SK-N-SH (cell line): ENCODE data around the gene CCRL2. TPM values are rescaled to one million over a fixed set of nuclear protein-coding genes. Genes with fewer than 3 reads are reported as not detected.

Experiments used
- CTCF ChIA-PET: fragments of 300-600, 350-600 bp; formaldehyde crosslinking; extraction: SDS; loops from one replicate; lab custom pipeline; 2021; lab: Yijun Ruan, JAX
- POLR2A ChIA-PET: fragments of 350-600 bp; sonication (Branson Sonifier 250); formaldehyde crosslinking; extraction: SDS; loops from one replicate; lab custom pipeline; 2020; ENCODE audit warnings: antibody characterized with exemption, inconsistent platforms; lab: Yijun Ruan, JAX
- DNase-seq: peaks from one replicate; pipeline ENCODE4 v3.0.0; 2012
- H2AFZ ChIP-seq: fragments of 200-600 bp; sonication (generic); 2 replicates; pipeline ENCODE4 v1.8.1; 2016; ENCODE audit warnings: antibody characterized with exemption, mild to moderate bottlenecking, low read depth
- H3F3A ChIP-seq: fragments of 200-600 bp; sonication (generic); replicated peaks from 2 replicates; pipeline ENCODE3; 2016; ENCODE audit warnings: antibody characterized with exemption, mild to moderate bottlenecking; ENCODE audit not compliant: insufficient read depth
- H3K27ac ChIP-seq, 2 experiments: fragments of 200-500 bp in 1 of 2; fragments of 200-600 bp in 1 of 2; sonication (Bioruptor generic) in 1 of 2; sonication (generic), shearing (Covaris generic) in 1 of 2; 2 replicates each; pipeline versions ENCODE4 v1.5.1 to v1.6.1; 2014 to 2016; ENCODE audit warnings: low read depth in 2 of 2, inconsistent platforms in 1 of 2, low read length in 1 of 2, mild to moderate bottlenecking in 1 of 2, mixed read lengths in 1 of 2
- H3K27me3 ChIP-seq: fragments of 200-600 bp; sonication (generic), shearing (Covaris generic); 2 replicates; pipeline ENCODE4 v1.6.1; 2016; ENCODE audit warnings: mixed run types; ENCODE audit not compliant: insufficient read depth
- H3K36me3 ChIP-seq, 2 experiments: fragments of 200-500 bp in 1 of 2; fragments of 200-600 bp in 1 of 2; sonication (Bioruptor generic) in 1 of 2; sonication (generic) in 1 of 2; replicated peaks in 1 of 2; 2 replicates each; pipeline versions ENCODE3 to v1.5.1; 2014 to 2016; ENCODE audit warnings: low read length in 1 of 2, mild to moderate bottlenecking in 1 of 2; ENCODE audit not compliant: insufficient read depth in 2 of 2, control insufficient read depth in 1 of 2
- H3K4me1 ChIP-seq, 2 experiments: fragments of 200-500 bp in 1 of 2; fragments of 200-600 bp in 1 of 2; sonication (Bioruptor generic) in 1 of 2; sonication (generic), shearing (Covaris generic) in 1 of 2; 2 replicates each; pipeline versions ENCODE4 v1.5.1 to v1.6.1; 2014 to 2016; ENCODE audit warnings: low read depth in 1 of 2, low read length in 1 of 2, mixed run types in 1 of 2; ENCODE audit not compliant: insufficient read depth in 2 of 2, control insufficient read depth in 1 of 2
- H3K4me2 ChIP-seq: fragments of 200-600 bp; sonication (generic), shearing (Covaris generic); 2 replicates; pipeline ENCODE4 v1.6.1; 2017; ENCODE audit warnings: mixed run types
- H3K4me3 ChIP-seq, 2 experiments: fragments of 200-500 bp in 1 of 2; fragments of 200-600 bp in 1 of 2; sonication (Bioruptor generic) in 1 of 2; sonication (generic), shearing (Covaris generic) in 1 of 2; 2 replicates each; pipeline versions ENCODE4 v1.5.1 to v1.8.1; 2014 to 2016; ENCODE audit warnings: low read depth in 2 of 2, inconsistent platforms in 1 of 2, low read length in 1 of 2, mild to moderate bottlenecking in 1 of 2, mixed read lengths in 1 of 2, moderate library complexity in 1 of 2
- H3K79me2 ChIP-seq: fragments of 200-600 bp; sonication (generic); 2 replicates; pipeline ENCODE4 v1.8.1; 2017; ENCODE audit warnings: mild to moderate bottlenecking; ENCODE audit not compliant: insufficient read depth
- H3K9ac ChIP-seq: fragments of 200-600 bp; sonication (generic); 2 replicates; pipeline ENCODE4 v1.6.1; 2017; ENCODE audit warnings: mixed run types
- H3K9me2 ChIP-seq: fragments of 200-600 bp; sonication (generic); 2 replicates; pipeline ENCODE4 v1.6.1; 2017; ENCODE audit warnings: mixed run types
- H3K9me3 ChIP-seq: fragments of 200-600 bp; sonication (generic); 2 replicates; pipeline ENCODE4 v1.6.1; 2017; ENCODE audit warnings: mixed run types, mild to moderate bottlenecking, moderate library complexity
- H4K20me1 ChIP-seq: fragments of 200-600 bp; sonication (generic); 2 replicates; pipeline ENCODE4 v1.6.1; 2017; ENCODE audit warnings: mild to moderate bottlenecking, mixed run types; ENCODE audit not compliant: insufficient read depth
- CHD2 ChIP-seq: fragments of 150-350 bp; IDR thresholded peaks from 2 replicates; pipeline ENCODE4 v1.6.1; 2018; ENCODE audit warnings: low read length; ENCODE audit not compliant: partially characterized antibody
- CTCF ChIP-seq: fragments of 200-600 bp; sonication (generic); IDR thresholded peaks from 2 replicates; pipeline ENCODE4 v1.6.1; 2017; ENCODE audit warnings: antibody characterized with exemption, mild to moderate bottlenecking, moderate library complexity
- EP300 ChIP-seq, 2 experiments: IDR thresholded peaks; 2 replicates each; pipeline versions ENCODE4 v1.4.0 to v1.6.1; 2012; ENCODE audit warnings: borderline replicate concordance in 1 of 2, low read depth in 1 of 2, low read length in 1 of 2
- EZH2phosphoT487 ChIP-seq: fragments of 200-600 bp; sonication (generic); IDR thresholded peaks from 2 replicates; pipeline ENCODE4 v1.6.1; 2017; ENCODE audit warnings: low read depth, mixed run types, mild to moderate bottlenecking, antibody characterized with exemption, moderate library complexity, borderline replicate concordance
- FOSL2 ChIP-seq: IDR thresholded peaks from 2 replicates; pipeline ENCODE4 v1.4.0; 2012; ENCODE audit warnings: low read depth, mild to moderate bottlenecking, moderate library complexity, borderline replicate concordance
- FOXM1 ChIP-seq: IDR thresholded peaks from 2 replicates; pipeline ENCODE4 v1.4.0; 2012; ENCODE audit warnings: low read depth, mild to moderate bottlenecking
- IRF3 ChIP-seq: fragments of 150-350 bp; IDR thresholded peaks from 2 replicates; pipeline ENCODE4 v1.6.1; 2016; ENCODE audit warnings: mild to moderate bottlenecking, low read depth, low read length
- MAX ChIP-seq: IDR thresholded peaks from 2 replicates; pipeline ENCODE4 v1.4.0; 2012; ENCODE audit warnings: low read depth
- MXI1 ChIP-seq: IDR thresholded peaks from 2 replicates; pipeline ENCODE4 v1.6.1; 2012; ENCODE audit warnings: mild to moderate bottlenecking, low read depth, low read length, improper control_type of control experiment
- NFIC ChIP-seq: IDR thresholded peaks from 2 replicates; pipeline ENCODE4 v1.4.0; 2012; ENCODE audit warnings: borderline replicate concordance
- PBX3 ChIP-seq: IDR thresholded peaks from 2 replicates; pipeline ENCODE4; 2012
- RAD21 ChIP-seq: IDR thresholded peaks from 2 replicates; pipeline ENCODE4 v1.6.1; 2012; ENCODE audit warnings: mild to moderate bottlenecking, low read length
- RXRA ChIP-seq: IDR thresholded peaks from 2 replicates; pipeline ENCODE4 v1.4.0; 2012; ENCODE audit warnings: low read depth, mild to moderate bottlenecking, borderline replicate concordance
- SMC3 ChIP-seq: IDR thresholded peaks from 2 replicates; pipeline ENCODE4 v1.6.1; 2012; ENCODE audit warnings: low read depth, low read length, improper control_type of control experiment
- TEAD4 ChIP-seq: IDR thresholded peaks from 2 replicates; pipeline ENCODE4 v1.4.0; 2012; ENCODE audit warnings: mild to moderate bottlenecking, borderline replicate concordance; ENCODE audit not compliant: insufficient read depth
- USF2 ChIP-seq: fragments of 150-350 bp; IDR thresholded peaks from 2 replicates; pipeline ENCODE4 v1.6.1; 2017; ENCODE audit warnings: antibody characterized with exemption, low read length, low read depth, borderline replicate concordance
- WGBS: methylation state at CpG from one replicate; pipeline ENCODE4 v1.1.6; 2017; ENCODE audit warnings: low lambda C conversion rate; 5-methylcytosine and 5-hydroxymethylcytosine counted together
- polyA plus RNA-seq, 3 experiments: library from polyadenylated mRNA; depleted of rRNA; stranded (reverse); fragments of >200 nt; gene quantifications; 2 replicates each; pipeline ENCODE4 v1.2.3, GENCODE V29; 2012

CCRL2 gene
- polyA plus RNA-seq, 1 of the 3 experiments (the other 2 are of a cell fraction): not detected

GRCh38 chr3:46449755-46450552, 42.9 kb downstream of the CCRL2 start:
- DNase-seq: peak; percentile 58
- Histone ChIP-seq H3K4me1 (no peaks in the 10 kb centered on the region), H3K9ac (no peak overlapping the region)
- POLR2A ChIA-PET: no interaction called here
- TF ChIP-seq CHD2 (no peak), EZH2phosphoT487 (no peak), FOXM1 (no peak), CTCF (peak; percentile 65)
- TF ChIP-seq, all 33 proteins: peak for 1
- Histone ChIP-seq H3K4me2 (no peak overlapping the region), H3K27ac (no peak overlapping the region), H3K27me3 (0 out of 2 replicates have a peak, but pooled peaks cover 8% of the 10 kb centered on the region), H3K4me3 (no peak overlapping the region), H3K9me2 (no peaks in the 10 kb centered on the region), H3F3A (no peaks in the 10 kb centered on the region), H3K9me3 (no peaks in the 10 kb centered on the region), H3K79me2 (no peaks in the 10 kb centered on the region), H2AFZ (no peak overlapping the region), H3K36me3 (no peaks in the 10 kb centered on the region), H4K20me1 (no peaks in the 10 kb centered on the region)
- WGBS: 23% methylated on average over 10 of the region's 14 CpGs
- CTCF ChIA-PET: interaction anchor here (0.7 to 2.6 kb wide), 14 partner anchors 10 to 257 kb away, joined by 3 to 14 read pairs (median 6); partner anchors contain the start of genes CCR5AS and CCRL2

GRCh38 chr3:46453526-46454208, 46.6 kb downstream of the CCRL2 start:
- Histone ChIP-seq H3K9me3 (no peaks in the 10 kb centered on the region), H3K79me2 (no peaks in the 10 kb centered on the region), H3K27me3 (0 out of 2 replicates have a peak, but pooled peaks cover 8% of the 10 kb centered on the region), H3K36me3 (no peaks in the 10 kb centered on the region), H4K20me1 (no peaks in the 10 kb centered on the region), H3K4me3 (no peak overlapping the region), H3K4me2 (no peak overlapping the region), H3F3A (no peaks in the 10 kb centered on the region), H2AFZ (no peak overlapping the region), H3K9me2 (no peaks in the 10 kb centered on the region), H3K9ac (no peak overlapping the region), H3K4me1 (no peaks in the 10 kb centered on the region), H3K27ac (no peak overlapping the region)
- WGBS: 34% methylated on average over 6 of the region's 7 CpGs
- CTCF ChIA-PET: interaction anchor here (2.2 kb wide), 1 partner anchor 35 kb away, joined by 9 read pairs; no protein-coding TSS in a partner anchor
- POLR2A ChIA-PET: no interaction called here
- DNase-seq: no peak
- no peak for TF ChIP-seq RXRA
- TF ChIP-seq MXI1: no peak
- no peak for TF ChIP-seq FOXM1
- TF ChIP-seq CTCF: no peak
- TF ChIP-seq TEAD4: no peak
- no peak for TF ChIP-seq FOSL2
- TF ChIP-seq SMC3: no peak
- TF ChIP-seq USF2: no peak
- TF ChIP-seq IRF3: no peak
- TF ChIP-seq RAD21: no peak
- no peak for TF ChIP-seq EP300 (IDR thresholded peaks at IDR 0.05; ENCODE audit: borderline replicate concordance in 1 of 2, low read depth in 1 of 2, low read length in 1 of 2)
- no peak for TF ChIP-seq PBX3
- TF ChIP-seq MAX: no peak
- TF ChIP-seq NFIC: no peak
